Neutrophil (primary cell): ENCODE measurements around the gene CYFIP2.

Source experiments
- H3K27ac ChIP-seq: fragments of 200-600 bp; sonication (generic); 2 replicates; pipeline ENCODE4 v1.5.1; 2016; ENCODE audit warnings: mild to moderate bottlenecking, moderate library complexity
- H3K27me3 ChIP-seq: fragments of 200-600 bp; sonication (generic); 2 replicates; pipeline ENCODE4 v1.6.0; 2016; ENCODE audit warnings: mild to moderate bottlenecking
- H3K36me3 ChIP-seq: fragments of 200-600 bp; sonication (generic); 2 replicates; pipeline ENCODE4 v1.5.1; 2017
- H3K4me1 ChIP-seq, 2 experiments: fragments of 200-600 bp in 1 of 2; sonication (generic) in 1 of 2; 1 replicate in 1 of 2; 2 replicates in 1 of 2; pipeline versions ENCODE4 v1.5.1 to v1.6.1; 2013 to 2016; ENCODE audit warnings: low read depth in 1 of 2, low read length in 1 of 2, mild to moderate bottlenecking in 1 of 2, moderate library complexity in 1 of 2; ENCODE audit not compliant: control insufficient read depth in 1 of 2, insufficient read depth in 1 of 2
- H3K4me3 ChIP-seq, 2 experiments: fragments of 200-600 bp in 1 of 2; sonication (generic) in 1 of 2; 1 replicate in 1 of 2; 2 replicates in 1 of 2; pipeline ENCODE4 v1.5.1; 2013 to 2016; ENCODE audit warnings: low read depth in 1 of 2, low read length in 1 of 2, mild to moderate bottlenecking in 1 of 2, moderate library complexity in 1 of 2
- H3K9me3 ChIP-seq: fragments of 200-600 bp; sonication (generic); 2 replicates; pipeline ENCODE4 v1.5.1; 2016
- TF ChIP-seq, protein P1 (sequence below): fragments of 200-600 bp; sonication (generic); IDR thresholded peaks from 2 replicates; pipeline ENCODE4 v1.5.1; 2016; ENCODE audit warnings: antibody characterized with exemption

The CYFIP2 gene

DNA sequence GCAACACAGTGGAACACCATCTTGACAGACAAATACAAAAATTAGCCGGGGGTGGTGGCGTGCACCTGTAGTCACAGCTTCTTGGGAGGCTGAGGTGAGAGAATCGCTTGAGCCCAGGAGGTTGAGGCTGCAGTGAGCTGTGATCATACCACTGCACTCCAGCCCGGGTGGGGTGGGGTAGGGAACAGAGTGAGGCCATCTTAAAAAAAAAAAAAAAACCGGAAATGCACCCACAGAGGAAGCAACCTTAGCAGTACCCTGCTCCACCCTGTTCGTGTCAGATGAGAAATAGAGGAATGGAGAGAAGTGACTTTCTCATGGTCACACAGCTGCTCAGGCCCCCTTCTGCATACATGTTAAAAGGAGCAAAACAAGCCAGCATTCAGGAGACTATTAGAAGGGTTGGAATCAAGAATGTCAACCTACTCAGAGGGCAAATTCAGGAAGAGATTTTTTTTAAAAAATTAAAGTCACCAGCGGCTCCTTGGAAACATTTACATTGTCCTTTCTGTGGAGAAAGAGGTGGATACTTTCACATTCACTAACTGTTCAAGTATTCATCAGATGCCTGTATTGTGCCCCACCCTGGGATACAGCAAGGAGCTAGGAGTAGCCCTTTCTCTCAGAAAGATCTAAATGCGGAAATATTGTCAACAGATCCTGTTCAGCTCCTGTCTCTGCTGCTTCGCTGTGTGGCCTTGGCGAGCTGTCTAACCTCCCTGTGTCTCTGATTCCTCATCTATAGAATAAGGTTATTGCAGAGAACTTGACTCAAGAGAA lies 41.0 kb downstream of the CYFIP2 start:
- Histone ChIP-seq H3K9me3 (no peaks in the 10 kb centered on the region), H3K4me3 (no peak overlapping the region), H3K4me1 (peaks cover 6 to 17% of the 10 kb centered on the region in 2 experiments), H3K27me3 (no peaks in the 10 kb centered on the region), H3K27ac (peak overlapping the region; percentile 82), H3K36me3 (peaks cover 96% of the 10 kb centered on the region)
- TF ChIP-seq, protein P1, sequence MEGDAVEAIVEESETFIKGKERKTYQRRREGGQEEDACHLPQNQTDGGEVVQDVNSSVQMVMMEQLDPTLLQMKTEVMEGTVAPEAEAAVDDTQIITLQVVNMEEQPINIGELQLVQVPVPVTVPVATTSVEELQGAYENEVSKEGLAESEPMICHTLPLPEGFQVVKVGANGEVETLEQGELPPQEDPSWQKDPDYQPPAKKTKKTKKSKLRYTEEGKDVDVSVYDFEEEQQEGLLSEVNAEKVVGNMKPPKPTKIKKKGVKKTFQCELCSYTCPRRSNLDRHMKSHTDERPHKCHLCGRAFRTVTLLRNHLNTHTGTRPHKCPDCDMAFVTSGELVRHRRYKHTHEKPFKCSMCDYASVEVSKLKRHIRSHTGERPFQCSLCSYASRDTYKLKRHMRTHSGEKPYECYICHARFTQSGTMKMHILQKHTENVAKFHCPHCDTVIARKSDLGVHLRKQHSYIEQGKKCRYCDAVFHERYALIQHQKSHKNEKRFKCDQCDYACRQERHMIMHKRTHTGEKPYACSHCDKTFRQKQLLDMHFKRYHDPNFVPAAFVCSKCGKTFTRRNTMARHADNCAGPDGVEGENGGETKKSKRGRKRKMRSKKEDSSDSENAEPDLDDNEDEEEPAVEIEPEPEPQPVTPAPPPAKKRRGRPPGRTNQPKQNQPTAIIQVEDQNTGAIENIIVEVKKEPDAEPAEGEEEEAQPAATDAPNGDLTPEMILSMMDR, result no peak

- Histone ChIP-seq H3K27me3 (no peaks in the 10 kb centered on the region), H3K4me3 (no peak overlapping the region), H3K36me3 (peaks cover 96% of the 10 kb centered on the region), H3K4me1 (peaks cover 6 to 17% of the 10 kb centered on the region in 2 experiments), H3K27ac (no peak overlapping the region), H3K9me3 (no peaks in the 10 kb centered on the region)
- TF ChIP-seq, protein P1, result no peak
Observed at GRCh38 chr5:157308836-157309465, 43.0 kb downstream of the CYFIP2 start.

GRCh38 chr5:157309796-157310195 lies 43.9 kb downstream of the CYFIP2 start:
- TF ChIP-seq, protein P1, result no peak
- H3K27ac ChIP-seq, result no peak overlapping the region
- H3K36me3 ChIP-seq, result peaks cover 96% of the 10 kb centered on the region
- H3K27me3 ChIP-seq, result no peaks in the 10 kb centered on the region
- H3K4me1 ChIP-seq, result peaks cover 6 to 17% of the 10 kb centered on the region in 2 experiments
- no peak overlapping the region for H3K4me3 ChIP-seq
- no peaks in the 10 kb centered on the region for H3K9me3 ChIP-seq

- Histone ChIP-seq H3K4me1 (peaks cover 6 to 12% of the 10 kb centered on the region in 2 experiments), H3K4me3 (no peak overlapping the region), H3K36me3 (peaks cover 96% of the 10 kb centered on the region), H3K9me3 (no peaks in the 10 kb centered on the region), H3K27me3 (no peaks in the 10 kb centered on the region), H3K27ac (peak overlapping the region; percentile 42)
- TF ChIP-seq, protein P1, result no peak
Observed at GRCh38 chr5:157311595-157311994, 45.7 kb downstream of the CYFIP2 start.

- Histone ChIP-seq H3K36me3 (peaks cover 100% of the 10 kb centered on the region), H3K4me1 (peaks cover 0 to 3% of the 10 kb centered on the region in 2 experiments), H3K27me3 (no peaks in the 10 kb centered on the region), H3K9me3 (no peaks in the 10 kb centered on the region), H3K4me3 (no peak overlapping the region), H3K27ac (peak overlapping the region; percentile 48)
- TF ChIP-seq, protein P1, result peak; percentile 57
Observed at GRCh38 chr5:157312492-157312891, 46.6 kb downstream of the CYFIP2 start.
